B cell (primary cell): ENCODE data around the gene BMP7. TPM values are rescaled to one million over a fixed set of nuclear protein-coding genes. Genes with fewer than 3 reads are reported as not detected.
"Not testable (repeated sequence)": the region's sequence is repeated elsewhere in the genome, so short reads cannot be mapped to it uniquely, and the experiment has no call there.

ENCODE experiments used
- ATAC-seq: fragments of 200-7000 bp; cut with Tn5 transposase; one replicate; pipeline ENCODE4 v1.10.0; 2021; ENCODE audit warnings: low read depth, mild to moderate bottlenecking, moderate number of reproducible peaks, moderate library complexity
- CTCF ChIA-PET: fragments of 350-600 bp; sonication (Branson Sonifier 250); formaldehyde crosslinking; loops from one replicate; lab custom pipeline; 2021; ENCODE audit warnings: antibody characterized with exemption, inconsistent platforms; lab: Charles Lee
- POLR2A ChIA-PET: fragments of 350-600 bp; sonication (Branson Sonifier 250); formaldehyde crosslinking; loops from one replicate; lab custom pipeline; 2021; ENCODE audit warnings: antibody characterized with exemption; lab: Charles Lee
- DNase-seq: peaks from one replicate; pipeline ENCODE4 v3.0.0; 2013
- H2AFZ ChIP-seq: 2 replicates; pipeline ENCODE4 v1.6.1; 2012; ENCODE audit warnings: mild to moderate bottlenecking, low read depth, low read length; ENCODE audit not compliant: insufficient read depth, poor library complexity, severe bottlenecking
- H3K27ac ChIP-seq, 2 donors: 1 replicate in 1 of 2; 2 replicates in 1 of 2; pipeline ENCODE4 v1.5.1; 2012 to 2013; ENCODE audit warnings: low read length in 2 of 2, mild to moderate bottlenecking in 2 of 2, moderate library complexity in 1 of 2
- H3K27me3 ChIP-seq, 4 experiments: fragments of 200-600 bp in 1 of 4; sonication (generic) in 1 of 4; replicated peaks in 1 of 4; 1 replicate in 2 of 4; 2 replicates in 2 of 4; pipeline versions ENCODE4 v1.6.1 to v1.7.0; 2013 to 2016; ENCODE audit warnings: low read length in 3 of 4, mild to moderate bottlenecking in 2 of 4, mixed read lengths in 1 of 4, moderate library complexity in 1 of 4; ENCODE audit not compliant: insufficient read depth in 4 of 4, control insufficient read depth in 3 of 4; ENCODE audit errors: control extremely low read depth in 1 of 4
- H3K36me3 ChIP-seq, 2 experiments: replicated peaks in 1 of 2; 1 replicate in 1 of 2; 2 replicates in 1 of 2; pipeline versions ENCODE4 v1.6.1 to v1.7.1; 2013; ENCODE audit warnings: low read length in 1 of 2; ENCODE audit not compliant: insufficient read depth in 2 of 2, control insufficient read depth in 1 of 2; ENCODE audit errors: control extremely low read depth in 1 of 2, extremely low read depth in 1 of 2
- H3K4me1 ChIP-seq, 2 donors: fragments of 200-600 bp in 1 of 2; sonication (generic) in 1 of 2; 1 replicate in 1 of 2; 2 replicates in 1 of 2; pipeline versions ENCODE4 v1.5.1 to v1.6.1; 2013 to 2017; ENCODE audit warnings: low read length in 2 of 2; ENCODE audit not compliant: control insufficient read depth in 2 of 2, insufficient read depth in 2 of 2
- H3K4me2 ChIP-seq: replicated peaks from 2 replicates; pipeline ENCODE3; 2012; ENCODE audit warnings: mild to moderate bottlenecking, low read depth, low read length; ENCODE audit not compliant: poor library complexity, severe bottlenecking
- H3K4me3 ChIP-seq, 5 experiments: fragments of 200-600 bp in 1 of 5; sonication (generic) in 1 of 5; 1 replicate in 3 of 5; 2 replicates in 2 of 5; pipeline versions ENCODE4 v1.5.1 to v1.7.0; 2011 to 2016; ENCODE audit warnings: low read length in 4 of 5, mild to moderate bottlenecking in 4 of 5, low read depth in 2 of 5, control low read depth in 1 of 5, moderate library complexity in 1 of 5; ENCODE audit not compliant: insufficient read depth in 1 of 5; ENCODE audit errors: control extremely low read depth in 1 of 5, extremely low read depth in 1 of 5
- H3K79me2 ChIP-seq: fragments of 200-600 bp; sonication (generic); one replicate; pipeline ENCODE4 v1.6.0; 2016; ENCODE audit warnings: low read length; ENCODE audit not compliant: control insufficient read depth, insufficient read depth
- H3K9ac ChIP-seq: fragments of 200-600 bp; sonication (generic); 2 replicates; pipeline ENCODE4 v1.6.1; 2017; ENCODE audit warnings: mild to moderate bottlenecking, low read length, moderate library complexity
- H3K9me3 ChIP-seq, 3 donors: one replicate each; pipeline versions ENCODE4 v1.6.1 to v1.7.1; 2013; ENCODE audit warnings: low read length in 2 of 3; ENCODE audit not compliant: control insufficient read depth in 2 of 3, insufficient read depth in 1 of 3; ENCODE audit errors: control extremely low read depth in 1 of 3
- H4K20me1 ChIP-seq: 2 replicates; pipeline ENCODE4 v1.6.0; 2012; ENCODE audit warnings: mild to moderate bottlenecking, low read length; ENCODE audit not compliant: insufficient read depth, control insufficient read depth, poor library complexity, severe bottlenecking
- H3K27ac Mint-ChIP-seq: one replicate; pipeline ENCODE4 v1.8.0; 2021; ENCODE audit warnings: mixed read lengths
- H3K27me3 Mint-ChIP-seq: one replicate; pipeline ENCODE4 v1.8.0; 2021; ENCODE audit warnings: mixed read lengths
- H3K4me1 Mint-ChIP-seq: one replicate; pipeline ENCODE4 v1.8.0; 2021; ENCODE audit warnings: mixed read lengths
- H3K4me3 Mint-ChIP-seq: one replicate; pipeline ENCODE4 v1.8.0; 2021; ENCODE audit warnings: mixed read lengths
- H3K9me3 Mint-ChIP-seq: one replicate; pipeline ENCODE4 v1.8.0; 2022; ENCODE audit warnings: mixed read lengths; ENCODE audit not compliant: insufficient read depth
- CTCF ChIP-seq: fragments of 200-600 bp; IDR thresholded peaks from one replicate; pipeline ENCODE4 v1.8.0; 2022; ENCODE audit warnings: antibody characterized with exemption, mild to moderate bottlenecking
- EZH2 ChIP-seq: IDR thresholded peaks from 2 replicates; pipeline ENCODE4 v1.6.1; 2012; ENCODE audit warnings: borderline replicate concordance, low read depth, mild to moderate bottlenecking, moderate library complexity, low read length; ENCODE audit not compliant: insufficient read depth, poor library complexity, severe bottlenecking
- WGBS: methylation state at CpG from one replicate; pipeline ENCODE4 v1.1.5; 2013; ENCODE audit warnings: missing lambda C conversion rate; ENCODE audit not compliant: insufficient coverage; 5-methylcytosine and 5-hydroxymethylcytosine counted together
- intact Hi-C: fragments of 100-400 bp; cut with micrococcal nuclease; formaldehyde crosslinking; loops from one replicate; pipeline ENCODE4 v1.10.0; 2022
- polyA plus RNA-seq: library from polyadenylated mRNA; depleted of rRNA; stranded (reverse); fragments of >200 nt; gene quantifications from 2 replicates; pipeline ENCODE4 v1.2.3, GENCODE V29; 2012
- total RNA-seq, 2 donors: library from RNA; stranded (reverse); fragments of 120-200 nt in 1 of 2; gene quantifications; 1 replicate in 1 of 2; 2 replicates in 1 of 2; pipeline versions ENCODE4 v1.2.3 to v1.2.4, GENCODE V29; 2013 to 2022

BMP7 gene
- total and polyA plus RNA-seq, 2 donors (not counting 1 experiment from before 2014, with no cell fraction given), result not detected

GRCh38 chr20:57193094-57193493, 73.3 kb downstream of the BMP7 start:
- Mint-ChIP-seq H3K27ac (no peak overlapping the region), H3K9me3 (no peaks in the 10 kb centered on the region), H3K27me3 (no peaks in the 10 kb centered on the region), H3K4me1 (no peaks in the 10 kb centered on the region), H3K4me3 (no peak overlapping the region)
- H3K36me3 ChIP-seq, result no peaks in the 10 kb centered on the region
- no peak overlapping the region for H2AFZ ChIP-seq
- ChIA-PET CTCF (no interaction called here), POLR2A (no interaction called here)
- no peak overlapping the region for H3K4me2 ChIP-seq
- H3K27me3 ChIP-seq, result no peaks in the 10 kb centered on the region
- WGBS, result 95% methylated on average over 13 of the region's 13 CpGs
- no peak overlapping the region for H3K27ac ChIP-seq
- intact Hi-C loops, result no loop called here
- H3K4me3 ChIP-seq, result no peak overlapping the region
- no peaks in the 10 kb centered on the region for H4K20me1 ChIP-seq
- no peak for ATAC-seq
- no peak overlapping the region for H3K9ac ChIP-seq
- no peaks in the 10 kb centered on the region for H3K4me1 ChIP-seq
- H3K9me3 ChIP-seq, result peaks cover 0 to 2% (median 0%) of the 10 kb centered on the region in 3 donors
- DNase-seq, result no peak
- H3K79me2 ChIP-seq, result no peaks in the 10 kb centered on the region
- TF ChIP-seq CTCF (no peak), EZH2 (no peak)

GRCh38 chr20:57192311-57192710, 74.1 kb downstream of the BMP7 start:
- Histone ChIP-seq H4K20me1 (no peaks in the 10 kb centered on the region), H3K4me1 (no peaks in the 10 kb centered on the region), H3K9ac (no peak overlapping the region), H3K36me3 (no peaks in the 10 kb centered on the region), H3K27me3 (no peaks in the 10 kb centered on the region), H3K27ac (no peak overlapping the region), H2AFZ (no peak overlapping the region), H3K79me2 (no peaks in the 10 kb centered on the region), H3K4me2 (no peak overlapping the region), H3K9me3 (peaks cover 0 to 2% (median 0%) of the 10 kb centered on the region in 3 donors), H3K4me3 (no peak overlapping the region)
- CTCF ChIA-PET, result no interaction called here
- POLR2A ChIA-PET, result no interaction called here
- Mint-ChIP-seq H3K4me1 (no peaks in the 10 kb centered on the region), H3K4me3 (no peak overlapping the region), H3K27ac (no peak overlapping the region), H3K27me3 (no peaks in the 10 kb centered on the region), H3K9me3 (no peaks in the 10 kb centered on the region)
- WGBS, result no CpG with 5 or more reads among the region's 6 CpGs
- DNase-seq, result no peak
- intact Hi-C loops, result no loop called here
- no peak for ATAC-seq
- no peak for TF ChIP-seq EZH2
- TF ChIP-seq CTCF, result no peak

GRCh38 chr20:57191265-57191638, 75.2 kb downstream of the BMP7 start:
- POLR2A ChIA-PET, H3K27ac Mint-ChIP-seq: not testable (repeated sequence)

More at GRCh38 chr20:57191265-57191638, 75.2 kb downstream of the BMP7 start:
- DNase-seq, ATAC-seq, H3K27me3 Mint-ChIP-seq, H3K9ac ChIP-seq, H4K20me1 ChIP-seq, H2AFZ ChIP-seq, H3K4me1 Mint-ChIP-seq, H3K27me3 ChIP-seq, H3K9me3 ChIP-seq, H3K4me3 ChIP-seq, H3K36me3 ChIP-seq, H3K4me3 Mint-ChIP-seq, H3K4me1 ChIP-seq, H3K4me2 ChIP-seq, CTCF ChIA-PET, H3K9me3 Mint-ChIP-seq, H3K79me2 ChIP-seq, H3K27ac ChIP-seq, intact Hi-C loops: not testable (repeated sequence)
- WGBS, result 95% methylated on average over 7 of the region's 8 CpGs
